Measurements from ENCODE around the gene NMBR.
"Not testable (repeated sequence)": the region's sequence is repeated elsewhere in the genome, so short reads cannot be mapped to it uniquely, and the experiment has no call there.

The NMBR gene

DNA sequence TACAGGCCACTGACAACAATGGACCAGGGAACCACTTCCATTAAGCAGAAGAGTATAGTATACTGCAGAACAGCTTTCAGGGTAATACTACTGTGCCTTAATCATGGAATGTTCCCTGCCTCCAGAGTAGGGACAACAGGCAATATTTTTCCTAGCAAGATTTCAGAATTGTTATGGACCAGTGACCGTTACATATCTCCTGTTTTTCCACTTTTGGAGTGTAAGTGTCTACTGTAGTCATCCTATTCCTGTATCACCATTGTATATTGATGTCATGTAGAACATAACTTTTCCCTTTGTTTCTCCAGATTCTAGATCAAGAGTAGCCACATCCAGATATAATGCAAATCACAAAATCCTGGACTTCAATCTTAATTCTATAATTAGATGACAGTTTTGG lies 16.1 kb downstream of the NMBR start:
- no peak overlapping the region for H3K27ac Mint-ChIP-seq
- H3K9me3 Mint-ChIP-seq: peaks cover 3% of the 10 kb centered on the region
- no peaks in the 10 kb centered on the region for H3K36me3 Mint-ChIP-seq (ENCODE audit: low read depth)

GRCh38 chr6:142121342-142121741 lies 25.6 kb downstream of the NMBR start:
- no peak for TF ChIP-seq CTCF (IDR thresholded peaks at IDR 0.05; ENCODE audit: unreplicated experiment in 3 of 3)
- H3K27me3 Mint-ChIP-seq (ENCODE audit: low read depth): peaks cover 3% of the 10 kb centered on the region

More for the DNA sequence above, 16.1 kb downstream of the NMBR start:
- H3K4me3 Mint-ChIP-seq: no peak overlapping the region
- TF ChIP-seq CTCF (IDR thresholded peaks at IDR 0.05; ENCODE audit: unreplicated experiment in 3 of 3): no peak
- H3K27me3 Mint-ChIP-seq (ENCODE audit: low read depth): no peaks in the 10 kb centered on the region
- H3K4me1 Mint-ChIP-seq: no peaks in the 10 kb centered on the region

DNA sequence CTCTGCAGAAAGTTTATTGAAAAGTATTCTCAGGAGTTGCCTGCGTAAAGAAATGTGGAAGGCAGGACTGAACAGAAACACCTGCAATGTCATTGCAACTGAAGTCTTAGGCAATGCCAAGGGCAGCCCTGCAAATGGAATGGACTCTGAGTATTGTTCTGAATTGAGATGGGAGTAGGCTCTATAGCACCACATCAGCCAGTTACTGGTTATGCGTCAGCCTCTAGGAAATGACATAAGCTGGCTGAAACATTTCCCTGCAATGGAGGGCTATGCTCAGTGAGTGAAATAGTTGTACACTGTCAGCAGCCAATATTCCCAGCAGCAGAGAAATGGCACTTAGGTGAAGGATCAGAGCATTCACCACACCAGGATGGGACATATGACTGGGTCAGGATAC lies 28.0 kb downstream of the NMBR start:
- H3K27me3 Mint-ChIP-seq (ENCODE audit: low read depth): peaks cover 3% of the 10 kb centered on the region
- H3K9me3 Mint-ChIP-seq: no peaks in the 10 kb centered on the region
- H3K36me3 Mint-ChIP-seq (ENCODE audit: low read depth): no peaks in the 10 kb centered on the region
- H3K4me1 Mint-ChIP-seq: no peaks in the 10 kb centered on the region
- TF ChIP-seq CTCF (IDR thresholded peaks at IDR 0.05; ENCODE audit: unreplicated experiment in 3 of 3): no peak
- H3K4me3 Mint-ChIP-seq: no peak overlapping the region
- no peak overlapping the region for H3K27ac Mint-ChIP-seq

More at GRCh38 chr6:142121342-142121741, 25.6 kb downstream of the NMBR start:
- Mint-ChIP-seq H3K27ac (peak overlapping the region in 2 of 3 experiments; percentile 5 to 49), H3K9me3 (no peaks in the 10 kb centered on the region), H3K4me1 (no peaks in the 10 kb centered on the region), H3K4me3 (no peak overlapping the region), H3K36me3 (ENCODE audit: low read depth) (no peaks in the 10 kb centered on the region)

DNA sequence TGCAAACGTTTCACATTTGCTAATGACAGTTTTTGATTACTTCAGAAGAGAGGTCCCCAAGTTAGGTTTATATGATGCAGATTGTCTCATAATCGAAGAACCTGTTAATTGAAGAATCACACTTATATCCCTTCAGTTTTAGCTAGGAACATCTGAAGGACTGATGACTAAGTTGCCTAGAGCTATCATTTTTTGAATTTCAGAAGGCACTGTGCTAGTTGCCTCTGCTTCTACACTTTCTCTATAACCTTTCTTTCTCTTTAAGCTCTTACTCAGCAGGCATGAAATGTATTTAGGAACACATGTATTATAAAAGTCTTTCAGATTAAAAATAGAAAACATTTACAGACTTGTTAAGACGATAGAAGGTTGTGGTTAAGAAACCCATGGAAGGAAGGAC lies 28.6 kb downstream of the NMBR start:
- H3K36me3 Mint-ChIP-seq (ENCODE audit: low read depth): no peaks in the 10 kb centered on the region
- TF ChIP-seq CTCF (IDR thresholded peaks at IDR 0.05; ENCODE audit: unreplicated experiment in 3 of 3): no peak
- H3K27ac Mint-ChIP-seq: no peak overlapping the region
- no peak overlapping the region for H3K4me3 Mint-ChIP-seq
- no peaks in the 10 kb centered on the region for H3K9me3 Mint-ChIP-seq
- no peaks in the 10 kb centered on the region for H3K4me1 Mint-ChIP-seq
- peaks cover 3% of the 10 kb centered on the region for H3K27me3 Mint-ChIP-seq (ENCODE audit: low read depth)

GRCh38 chr6:142117366-142117765 lies 29.6 kb downstream of the NMBR start:
- Mint-ChIP-seq H3K4me1 (no peaks in the 10 kb centered on the region), H3K27me3 (ENCODE audit: low read depth) (peaks cover 3% of the 10 kb centered on the region), H3K9me3 (no peaks in the 10 kb centered on the region), H3K36me3 (ENCODE audit: low read depth) (no peaks in the 10 kb centered on the region), H3K4me3 (no peak overlapping the region), H3K27ac (no peak overlapping the region)
- TF ChIP-seq CTCF (IDR thresholded peaks at IDR 0.05; ENCODE audit: unreplicated experiment in 3 of 3): no peak

DNA sequence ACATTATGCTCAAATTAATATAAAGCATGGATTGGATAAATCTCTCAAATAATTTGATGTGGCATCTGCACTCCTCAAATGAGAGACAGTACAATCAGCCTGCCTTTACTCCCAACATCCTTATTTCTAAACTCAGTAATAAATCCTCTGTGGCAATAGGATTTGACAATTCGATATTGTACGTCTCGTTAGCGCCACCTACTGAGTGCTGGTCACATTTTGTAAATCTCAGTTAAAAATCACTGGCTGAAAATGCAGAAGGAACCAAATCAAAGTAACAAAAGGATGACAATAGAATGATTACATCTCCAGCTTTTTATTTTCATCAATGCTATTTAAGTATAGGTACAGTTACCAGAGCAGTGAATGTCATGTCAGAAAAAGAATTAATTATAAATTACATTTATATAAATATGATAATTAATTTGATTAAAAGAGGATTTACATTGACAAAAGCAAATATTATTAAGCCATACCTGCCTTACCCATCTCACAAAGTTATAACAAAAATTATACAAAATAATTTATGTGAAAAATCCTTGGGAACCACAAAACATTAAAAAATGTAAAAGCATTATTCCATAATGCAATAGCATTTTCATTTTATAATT lies 34.4 kb downstream of the NMBR start:
- H3K36me3 Mint-ChIP-seq (ENCODE audit: low read depth): no peaks in the 10 kb centered on the region
- no peaks in the 10 kb centered on the region for H3K9me3 Mint-ChIP-seq
- peak; percentile 76 to 79 (median 78) for TF ChIP-seq CTCF (IDR thresholded peaks at IDR 0.05; ENCODE audit: unreplicated experiment in 3 of 3)
- H3K4me1 Mint-ChIP-seq: no peaks in the 10 kb centered on the region
- H3K4me3 Mint-ChIP-seq: no peak overlapping the region
- H3K27ac Mint-ChIP-seq: no peak overlapping the region
- H3K27me3 Mint-ChIP-seq (ENCODE audit: low read depth): no peaks in the 10 kb centered on the region

GRCh38 chr6:142110820-142111219 lies 36.1 kb downstream of the NMBR start:
- not testable (repeated sequence) for H3K9me3 Mint-ChIP-seq; H3K27ac Mint-ChIP-seq; H3K4me1 Mint-ChIP-seq; H3K36me3 Mint-ChIP-seq (ENCODE audit: low read depth); H3K4me3 Mint-ChIP-seq; H3K27me3 Mint-ChIP-seq (ENCODE audit: low read depth)

GRCh38 chr6:142104820-142105219 lies 42.1 kb downstream of the NMBR start:
- not testable (repeated sequence) for H3K4me3 Mint-ChIP-seq; H3K4me1 Mint-ChIP-seq; H3K36me3 Mint-ChIP-seq (ENCODE audit: low read depth); H3K27me3 Mint-ChIP-seq (ENCODE audit: low read depth); H3K27ac Mint-ChIP-seq; H3K9me3 Mint-ChIP-seq
